Daoy (cell line): ENCODE results near the gene GMFB. TPM values are rescaled to one million over a fixed set of nuclear protein-coding genes. Genes with fewer than 3 reads are reported as not detected.

Experiments used
- DNase-seq: peaks from one replicate; pipeline ENCODE4 v3.0.0-alpha.2; 2015; ENCODE audit warnings: low read depth
- total RNA-seq: library from RNA; depleted of rRNA; stranded (reverse); fragments of >200 nt; shearing (Covaris generic); gene quantifications from 2 replicates; pipeline ENCODE4 v1.2.3, GENCODE V29; 2014; rRNA removed

The GMFB gene
- total RNA-seq, 1 experiment from 2014 or later: 151 TPM

GRCh38 chr14:54425537-54426274 is 63.1 kb downstream of the GMFB start:
- DNase-seq: no peak

- DNase-seq: no peak
These were observed 63.7 kb downstream of the GMFB start for GRCh38 chr14:54425068-54425467.

Other genes starting within 250 kb of the GMFB start
- 130 and 190 TPM in 2 replicates for gene CDKN3, start 92.0 kb downstream of the GMFB start, total RNA-seq
- 171 and 179 TPM in 2 replicates for gene CNIH1, start 47.6 kb downstream of the GMFB start, total RNA-seq
- gene CGRRF1, start 20.9 kb upstream of the GMFB start, total RNA-seq: 15.2 and 19.5 TPM in 2 replicates
- gene SAMD4A, start 78.1 kb upstream of the GMFB start, total RNA-seq: 14.4 and 17.8 TPM in 2 replicates